Stimulated activated effector memory CD8-positive, alpha-beta T cell treated with anti-CD3 and anti-CD28 coated beads, Interleukin-12 subunit alpha, Interleukin-12 subunit beta, amount 100 ng/mL, for 72 hours (primary cell): Measurements from ENCODE around the gene NEUROD1.

ENCODE experiments used
- ATAC-seq: fragments of 150-1000 bp; cut with Tn5 transposase; 2 replicates; pipeline ENCODE4 v1.10.0; 2021
- DNase-seq, 2 donors: peaks; one replicate each; pipeline ENCODE4 v3.0.0; 2021 to 2022; ENCODE audit warnings: low spot score in 2 of 2
- H3K27ac Mint-ChIP-seq: one replicate; pipeline ENCODE4 v1.8.0; 2022; ENCODE audit warnings: mild to moderate bottlenecking, mixed read lengths
- H3K36me3 Mint-ChIP-seq: one replicate; pipeline ENCODE4 v1.8.0; 2022; ENCODE audit warnings: mild to moderate bottlenecking, mixed read lengths
- H3K4me1 Mint-ChIP-seq: one replicate; pipeline ENCODE4 v1.8.0; 2022; ENCODE audit warnings: mixed read lengths
- H3K4me3 Mint-ChIP-seq: one replicate; pipeline ENCODE4 v1.8.0; 2022; ENCODE audit warnings: mild to moderate bottlenecking, mixed read lengths
- H3K9me3 Mint-ChIP-seq: one replicate; pipeline ENCODE4 v1.8.0; 2022; ENCODE audit warnings: mixed read lengths

Gene NEUROD1

DNA sequence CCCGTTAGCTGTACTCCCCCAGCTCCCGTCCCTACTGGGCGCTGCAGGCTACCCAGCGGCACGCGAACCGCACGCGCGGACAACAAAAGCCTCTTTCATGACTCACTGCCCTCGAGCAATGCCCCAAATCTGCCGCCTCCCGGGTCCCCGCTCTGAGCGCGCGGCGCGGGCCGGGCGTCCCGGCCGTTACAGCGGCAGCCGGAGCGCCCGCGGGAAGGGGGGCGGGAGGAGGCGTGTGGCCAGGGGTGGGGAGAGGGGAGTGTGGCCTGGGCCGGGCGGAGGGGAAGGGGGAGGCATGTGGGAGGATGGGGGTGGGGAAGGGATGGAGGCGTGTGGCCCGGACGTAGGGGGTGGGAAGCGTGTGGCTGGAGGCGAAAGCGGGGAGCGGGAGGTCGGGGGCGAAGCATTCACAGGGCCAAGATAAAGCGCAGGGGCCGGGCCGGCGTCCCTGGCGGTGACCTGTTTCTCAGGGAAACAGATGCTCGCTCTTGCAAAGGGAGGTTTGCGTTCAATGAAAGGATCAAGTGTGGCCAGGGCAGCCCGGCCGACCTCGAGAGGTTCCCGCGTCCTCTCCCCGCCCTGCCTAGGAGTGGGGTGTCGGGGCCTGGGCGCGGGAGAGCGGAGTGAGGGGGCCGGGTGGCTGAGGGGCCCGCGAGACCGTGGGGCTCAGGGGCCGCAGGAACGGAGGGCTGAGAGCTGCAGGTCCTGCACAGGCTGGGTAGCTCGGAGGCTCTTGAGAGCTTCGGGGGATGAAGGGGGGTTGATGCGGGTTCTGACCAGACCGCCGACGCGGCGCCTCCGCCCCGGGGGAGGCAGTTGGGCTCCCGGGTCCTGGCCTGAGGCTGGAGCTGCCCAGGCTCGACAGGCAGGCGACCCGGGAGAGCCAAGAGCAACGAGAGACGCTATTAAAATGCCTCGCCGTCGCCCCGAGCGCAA is 3.5 kb upstream of the NEUROD1 start:
- Mint-ChIP-seq H3K4me3 (peak overlapping the region; percentile 53), H3K4me1 (peaks cover 42% of the 10 kb centered on the region), H3K27ac (no peak overlapping the region), H3K9me3 (peaks cover 1% of the 10 kb centered on the region), H3K36me3 (peaks cover 4% of the 10 kb centered on the region)
- peak in 1 of 2 donors; percentile 55 for DNase-seq
- peak; percentile 47 for ATAC-seq

GRCh38 chr2:181682795-181683517 is 2.6 kb upstream of the NEUROD1 start:
- no peak for DNase-seq
- Mint-ChIP-seq H3K27ac (no peak overlapping the region), H3K9me3 (peaks cover 6% of the 10 kb centered on the region), H3K4me1 (peaks cover 48% of the 10 kb centered on the region), H3K4me3 (peak overlapping the region; percentile 53), H3K36me3 (peaks cover 8% of the 10 kb centered on the region)
- ATAC-seq = no peak

GRCh38 chr2:181682026-181682789 is 1.9 kb upstream of the NEUROD1 start:
- peaks cover 9% of the 10 kb centered on the region for H3K9me3 Mint-ChIP-seq
- ATAC-seq = no peak
- no peak for DNase-seq
- H3K36me3 Mint-ChIP-seq = peaks cover 12% of the 10 kb centered on the region
- peaks cover 48% of the 10 kb centered on the region for H3K4me1 Mint-ChIP-seq
- no peak overlapping the region for H3K27ac Mint-ChIP-seq
- H3K4me3 Mint-ChIP-seq = peak overlapping the region; percentile 53

DNA sequence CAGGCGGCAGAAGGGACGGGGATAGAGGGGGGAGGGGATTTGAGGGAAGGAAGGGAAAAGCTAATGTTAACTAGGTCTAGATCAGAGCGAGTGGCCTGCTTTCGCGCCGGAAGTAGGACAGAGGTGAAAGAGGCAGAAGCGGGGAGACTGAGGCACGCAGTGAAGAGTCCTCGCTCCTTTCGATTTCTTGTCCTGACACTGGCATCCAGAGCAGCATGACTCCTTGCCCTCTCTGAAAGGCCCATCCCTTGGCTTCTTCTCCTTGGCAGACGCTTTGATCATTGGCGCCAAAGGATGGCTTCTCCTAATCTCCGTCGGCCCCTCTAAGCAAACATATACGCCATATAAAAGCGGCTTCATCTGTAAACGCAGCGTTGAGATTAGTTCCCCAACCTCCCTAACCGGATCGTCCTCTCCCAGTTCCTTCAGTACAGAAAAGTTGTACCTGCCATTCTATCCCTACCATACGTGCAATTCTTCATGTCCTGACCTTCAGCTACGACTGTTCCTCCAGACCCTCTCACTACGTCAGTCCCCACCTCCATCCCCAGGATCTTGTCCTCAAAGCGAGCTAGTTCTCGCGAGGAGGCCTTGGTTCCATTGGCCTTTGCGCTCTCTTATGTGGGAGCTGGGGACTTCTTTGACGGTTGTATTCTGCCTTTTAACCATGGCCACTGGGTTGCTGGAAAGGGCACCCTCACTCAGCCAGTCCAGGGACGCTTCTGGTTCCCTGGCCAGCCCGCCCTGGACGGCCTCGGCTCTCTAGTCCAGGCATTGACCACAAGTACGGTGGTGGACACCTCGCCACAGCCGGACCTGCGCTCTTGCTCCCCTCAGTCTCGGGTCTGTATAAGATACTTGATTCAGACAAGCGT is 857 bp upstream of the NEUROD1 start:
- no peak for DNase-seq
- H3K9me3 Mint-ChIP-seq = peaks cover 9% of the 10 kb centered on the region
- peak overlapping the region; percentile 53 for H3K4me3 Mint-ChIP-seq
- peaks cover 48% of the 10 kb centered on the region for H3K4me1 Mint-ChIP-seq
- H3K36me3 Mint-ChIP-seq = peaks cover 12% of the 10 kb centered on the region
- no peak for ATAC-seq
- no peak overlapping the region for H3K27ac Mint-ChIP-seq

- no peak for ATAC-seq
- no peak overlapping the region for H3K4me3 Mint-ChIP-seq
- H3K27ac Mint-ChIP-seq = no peak overlapping the region
- no peak for DNase-seq
- H3K9me3 Mint-ChIP-seq = peaks cover 9% of the 10 kb centered on the region
- peaks cover 42% of the 10 kb centered on the region for H3K4me1 Mint-ChIP-seq
- H3K36me3 Mint-ChIP-seq = peaks cover 12% of the 10 kb centered on the region
Measured at GRCh38 chr2:181679544-181679979, 755 bp downstream of the NEUROD1 start.

GRCh38 chr2:181678861-181679543 is 1.3 kb downstream of the NEUROD1 start:
- H3K9me3 Mint-ChIP-seq = peaks cover 9% of the 10 kb centered on the region
- peaks cover 41% of the 10 kb centered on the region for H3K4me1 Mint-ChIP-seq
- DNase-seq (no peak), ATAC-seq (no peak)
- H3K36me3 Mint-ChIP-seq = peaks cover 12% of the 10 kb centered on the region
- no peak overlapping the region for H3K4me3 Mint-ChIP-seq
- no peak overlapping the region for H3K27ac Mint-ChIP-seq

- peaks cover 9% of the 10 kb centered on the region for H3K9me3 Mint-ChIP-seq
- H3K27ac Mint-ChIP-seq = peak overlapping the region; percentile 40
- ATAC-seq = peak; percentile 77
- peak; percentile 41 to 73 for DNase-seq
- H3K4me1 Mint-ChIP-seq = peaks cover 35% of the 10 kb centered on the region
- H3K4me3 Mint-ChIP-seq = no peak overlapping the region
- H3K36me3 Mint-ChIP-seq = peaks cover 12% of the 10 kb centered on the region
Measured at GRCh38 chr2:181677912-181678586, 2.3 kb downstream of the NEUROD1 start.

GRCh38 chr2:181675254-181675653 is 5.1 kb downstream of the NEUROD1 start:
- H3K4me1 Mint-ChIP-seq = peaks cover 8% of the 10 kb centered on the region
- H3K27ac Mint-ChIP-seq = no peak overlapping the region
- no peak overlapping the region for H3K4me3 Mint-ChIP-seq
- no peak for DNase-seq
- H3K36me3 Mint-ChIP-seq = peaks cover 12% of the 10 kb centered on the region
- no peak for ATAC-seq
- peaks cover 9% of the 10 kb centered on the region for H3K9me3 Mint-ChIP-seq

DNA sequence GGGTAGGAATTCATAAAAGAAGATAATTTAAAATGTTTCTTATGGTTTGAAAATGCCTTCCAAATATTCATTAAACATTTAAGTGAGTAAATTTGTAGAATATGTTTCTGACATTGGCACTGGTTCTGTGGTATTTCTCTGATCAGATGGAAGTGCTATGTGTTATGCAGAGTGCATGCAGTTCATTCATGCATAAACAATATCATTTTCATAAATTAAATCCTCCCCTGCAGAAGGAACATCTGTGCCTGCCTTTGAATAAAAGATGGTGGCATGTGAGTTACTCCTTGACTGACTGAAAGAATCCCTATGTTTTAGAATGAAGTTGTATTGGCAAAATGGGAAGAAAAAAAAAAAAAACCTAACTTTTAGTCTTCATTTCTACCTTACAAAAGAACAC is 5.9 kb downstream of the NEUROD1 start:
- peaks cover 12% of the 10 kb centered on the region for H3K36me3 Mint-ChIP-seq
- H3K4me1 Mint-ChIP-seq = peaks cover 7% of the 10 kb centered on the region
- H3K9me3 Mint-ChIP-seq = peaks cover 9% of the 10 kb centered on the region
- no peak overlapping the region for H3K4me3 Mint-ChIP-seq
- DNase-seq = no peak
- H3K27ac Mint-ChIP-seq = no peak overlapping the region
- no peak for ATAC-seq

- Mint-ChIP-seq H3K4me3 (no peak overlapping the region), H3K27ac (no peak overlapping the region), H3K36me3 (peaks cover 5% of the 10 kb centered on the region), H3K9me3 (peaks cover 3% of the 10 kb centered on the region), H3K4me1 (no peaks in the 10 kb centered on the region)
- DNase-seq = no peak
- no peak for ATAC-seq
Measured at GRCh38 chr2:181673173-181673572, 7.1 kb downstream of the NEUROD1 start.

DNA sequence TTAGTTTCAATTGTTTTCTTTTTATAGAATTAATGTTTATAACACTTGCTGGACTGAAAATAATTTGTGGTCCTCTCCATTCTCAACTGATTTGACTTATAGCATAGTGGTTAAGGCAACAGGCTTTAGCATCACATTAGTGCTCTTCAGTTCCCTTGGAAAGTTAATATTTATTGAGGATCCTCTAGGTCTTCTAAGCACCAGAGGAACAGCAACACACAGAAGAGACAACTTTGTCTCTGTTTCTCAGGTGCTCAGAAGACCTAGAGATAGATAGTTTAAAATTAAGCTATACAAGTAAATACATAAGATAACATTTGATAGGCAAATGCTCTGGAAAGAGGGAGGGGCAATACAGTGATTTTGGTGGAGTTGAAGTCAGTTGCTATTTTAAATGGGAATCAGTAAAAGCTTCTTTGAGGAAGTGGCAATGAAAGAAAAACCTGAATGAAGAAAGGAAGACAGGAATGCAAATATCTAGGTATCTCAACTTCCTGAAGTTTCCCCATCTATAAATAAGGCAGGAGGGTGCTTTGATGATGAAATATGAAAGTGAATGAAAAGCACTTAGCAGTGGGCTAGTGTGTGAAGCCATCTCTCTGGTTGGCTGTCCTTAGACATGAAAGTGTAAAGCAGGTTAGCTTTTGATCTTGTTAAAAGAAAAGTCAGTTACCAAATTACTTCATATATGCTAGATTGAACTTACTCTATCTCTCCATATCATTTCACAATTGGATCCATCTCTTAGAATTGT is 7.9 kb downstream of the NEUROD1 start:
- Mint-ChIP-seq H3K4me3 (no peak overlapping the region), H3K36me3 (no peaks in the 10 kb centered on the region), H3K27ac (no peak overlapping the region), H3K9me3 (no peaks in the 10 kb centered on the region), H3K4me1 (no peaks in the 10 kb centered on the region)
- ATAC-seq = no peak
- no peak for DNase-seq

DNA sequence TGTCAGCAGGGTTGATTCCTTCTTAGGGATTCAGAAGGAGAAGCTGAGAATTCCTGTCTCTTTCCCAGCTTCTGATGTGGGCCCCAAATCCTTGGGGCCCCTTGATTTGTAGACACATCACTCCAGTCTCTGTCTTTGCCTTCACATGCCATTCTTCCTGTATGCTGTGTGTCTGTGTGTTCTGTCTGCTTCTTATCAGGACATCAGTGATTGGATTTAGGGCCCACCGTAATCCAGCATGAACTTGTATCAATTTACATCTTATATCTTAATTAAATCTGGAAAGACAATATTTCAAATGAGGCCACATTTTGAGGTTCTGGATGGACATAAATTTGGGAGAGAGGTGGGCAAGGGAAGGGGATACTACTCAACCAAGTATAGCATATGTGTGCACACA is 9.7 kb downstream of the NEUROD1 start:
- Mint-ChIP-seq H3K27ac (no peak overlapping the region), H3K4me3 (no peak overlapping the region), H3K36me3 (no peaks in the 10 kb centered on the region)

GRCh38 chr2:181667234-181667633 is 13.1 kb downstream of the NEUROD1 start:
- no peaks in the 10 kb centered on the region for H3K4me1 Mint-ChIP-seq
- DNase-seq (no peak), ATAC-seq (no peak)
- no peaks in the 10 kb centered on the region for H3K36me3 Mint-ChIP-seq
- no peak overlapping the region for H3K4me3 Mint-ChIP-seq
- no peak overlapping the region for H3K27ac Mint-ChIP-seq
- no peaks in the 10 kb centered on the region for H3K9me3 Mint-ChIP-seq

More for the DNA sequence above, 9.7 kb downstream of the NEUROD1 start:
- DNase-seq (no peak), ATAC-seq (no peak)
- Mint-ChIP-seq H3K9me3 (no peaks in the 10 kb centered on the region), H3K4me1 (no peaks in the 10 kb centered on the region)
